Activated naive CD8-positive, alpha-beta T cell (primary cell): ENCODE measurements around the gene CXorf49.
"Not testable (repeated sequence)": the region's sequence is repeated elsewhere in the genome, so short reads cannot be mapped to it uniquely, and the experiment has no call there.

ENCODE experiments used
- H3K27ac Mint-ChIP-seq: one replicate; pipeline ENCODE4 v1.8.0; 2021; ENCODE audit warnings: mixed read lengths
- H3K27me3 Mint-ChIP-seq: one replicate; pipeline ENCODE4 v1.8.0; 2021; ENCODE audit warnings: mixed read lengths
- H3K36me3 Mint-ChIP-seq: one replicate; pipeline ENCODE4 v1.8.0; 2021; ENCODE audit warnings: mixed read lengths
- H3K4me1 Mint-ChIP-seq: one replicate; pipeline ENCODE4 v1.8.0; 2021; ENCODE audit warnings: low read depth, mixed read lengths
- H3K4me3 Mint-ChIP-seq: one replicate; pipeline ENCODE4 v1.8.0; 2021; ENCODE audit warnings: mild to moderate bottlenecking, mixed read lengths
- H3K9me3 Mint-ChIP-seq: one replicate; pipeline ENCODE4 v1.8.0; 2021; ENCODE audit warnings: low read depth, mixed read lengths

CXorf49 gene

DNA sequence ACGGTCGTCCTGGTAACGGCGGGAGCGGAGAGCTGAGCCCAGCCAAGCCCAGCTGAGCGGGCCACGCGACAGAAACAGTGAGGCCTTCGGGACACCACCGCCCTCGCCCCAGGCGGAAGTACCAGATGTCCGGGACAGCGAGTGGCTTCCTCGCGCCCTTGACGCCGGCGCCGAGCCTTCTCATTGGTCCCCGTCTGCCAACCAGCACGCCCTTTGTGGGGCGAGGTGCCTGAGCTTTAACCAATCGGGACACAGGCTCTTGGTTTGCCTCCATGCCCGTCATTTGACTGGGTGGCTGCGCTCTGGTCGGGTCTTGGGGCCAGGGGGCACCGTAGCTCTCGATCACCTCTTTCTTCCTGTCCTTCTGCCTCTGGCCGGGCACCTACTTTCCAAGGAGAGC, at the start of gene CXorf49:
CXorf49 (minus strand) TSS at position 101 of the 400 bp plus-strand sequence. CDS start 134 bp downstream, outside the sequence.
- H3K9me3 Mint-ChIP-seq, H3K27ac Mint-ChIP-seq, H3K4me1 Mint-ChIP-seq, H3K27me3 Mint-ChIP-seq, H3K36me3 Mint-ChIP-seq, H3K4me3 Mint-ChIP-seq: not testable (repeated sequence)

DNA sequence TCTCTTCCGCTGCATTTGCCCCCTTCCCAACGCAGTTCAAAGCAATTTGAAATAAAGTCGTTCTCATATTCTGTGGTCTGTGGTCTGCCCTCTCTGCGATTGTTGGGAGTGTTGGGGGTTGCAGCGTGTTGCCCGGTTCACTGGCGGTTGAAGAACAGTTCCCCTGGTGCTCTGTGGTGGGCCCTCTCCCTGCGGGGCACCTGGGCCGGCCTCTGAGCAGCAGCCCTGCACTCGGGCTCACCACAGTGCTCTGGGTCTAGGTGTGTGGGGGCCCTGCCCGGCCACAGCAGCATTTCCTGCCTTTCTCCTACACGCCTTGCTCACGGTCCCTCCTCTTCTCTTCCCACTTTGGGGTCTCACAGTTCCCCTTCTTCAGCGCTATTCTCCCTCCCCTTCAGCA, 49.0 kb upstream of the CXorf49 start:
- not testable (repeated sequence) for H3K36me3 Mint-ChIP-seq, H3K4me3 Mint-ChIP-seq, H3K4me1 Mint-ChIP-seq, H3K9me3 Mint-ChIP-seq, H3K27ac Mint-ChIP-seq, H3K27me3 Mint-ChIP-seq

DNA sequence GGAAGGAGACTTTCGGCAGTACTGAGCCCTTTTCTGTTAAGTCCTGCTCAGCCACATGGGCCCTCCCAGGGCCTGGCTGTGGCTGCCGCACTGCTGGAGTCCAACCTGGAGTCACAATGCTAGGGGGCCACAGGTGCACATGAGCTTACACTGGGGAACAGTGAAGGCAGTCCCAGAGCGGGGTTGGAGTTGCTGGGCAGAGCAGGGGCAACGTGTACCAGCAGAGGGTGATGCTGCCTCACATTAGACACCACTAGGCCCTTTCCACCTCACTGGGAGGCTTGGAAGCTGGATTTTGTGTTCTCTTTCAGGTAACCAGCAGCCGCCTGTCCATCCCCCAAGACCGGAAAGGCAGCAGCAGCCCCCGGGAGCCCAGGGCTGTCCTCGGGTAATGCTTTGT, 47.5 kb upstream of the CXorf49 start:
- not testable (repeated sequence) for H3K4me1 Mint-ChIP-seq, H3K36me3 Mint-ChIP-seq, H3K9me3 Mint-ChIP-seq, H3K4me3 Mint-ChIP-seq, H3K27me3 Mint-ChIP-seq, H3K27ac Mint-ChIP-seq

DNA sequence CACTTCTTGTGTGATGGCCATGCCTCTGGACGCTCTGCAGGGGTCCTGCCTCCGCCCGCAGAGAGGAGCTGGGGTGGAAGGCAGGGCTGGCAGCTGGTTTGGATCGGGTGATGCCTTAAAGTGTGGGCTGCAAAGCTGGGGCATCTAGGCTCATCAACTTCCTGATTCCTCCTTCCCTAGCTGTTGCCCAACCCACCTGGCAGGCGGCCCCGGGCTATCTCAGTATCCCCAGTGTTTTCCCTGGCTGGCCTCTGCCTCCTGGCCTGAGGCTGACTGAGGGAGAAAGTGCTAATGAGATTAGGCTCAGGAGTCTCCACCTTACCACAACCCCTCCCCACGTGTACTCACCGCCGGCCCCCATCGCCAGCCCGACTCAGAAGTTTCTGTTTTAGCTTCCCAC, 46.7 kb upstream of the CXorf49 start:
- not testable (repeated sequence) for H3K4me3 Mint-ChIP-seq, H3K9me3 Mint-ChIP-seq, H3K4me1 Mint-ChIP-seq, H3K27me3 Mint-ChIP-seq, H3K36me3 Mint-ChIP-seq, H3K27ac Mint-ChIP-seq

DNA sequence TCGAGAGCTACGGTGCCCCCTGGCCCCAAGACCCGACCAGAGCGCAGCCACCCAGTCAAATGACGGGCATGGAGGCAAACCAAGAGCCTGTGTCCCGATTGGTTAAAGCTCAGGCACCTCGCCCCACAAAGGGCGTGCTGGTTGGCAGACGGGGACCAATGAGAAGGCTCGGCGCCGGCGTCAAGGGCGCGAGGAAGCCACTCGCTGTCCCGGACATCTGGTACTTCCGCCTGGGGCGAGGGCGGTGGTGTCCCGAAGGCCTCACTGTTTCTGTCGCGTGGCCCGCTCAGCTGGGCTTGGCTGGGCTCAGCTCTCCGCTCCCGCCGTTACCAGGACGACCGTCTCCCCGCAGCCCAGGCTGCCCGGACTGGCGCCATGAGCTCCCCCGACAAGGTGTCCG, 45.0 kb upstream of the CXorf49 start, which contains the start of gene CXorf49B:
CXorf49B (plus strand) TSS at position 301 of the 400 bp plus-strand sequence; CDS start at position 376, 75 bp downstream.
- H3K4me3 Mint-ChIP-seq, H3K27ac Mint-ChIP-seq, H3K9me3 Mint-ChIP-seq: not testable (repeated sequence)

DNA sequence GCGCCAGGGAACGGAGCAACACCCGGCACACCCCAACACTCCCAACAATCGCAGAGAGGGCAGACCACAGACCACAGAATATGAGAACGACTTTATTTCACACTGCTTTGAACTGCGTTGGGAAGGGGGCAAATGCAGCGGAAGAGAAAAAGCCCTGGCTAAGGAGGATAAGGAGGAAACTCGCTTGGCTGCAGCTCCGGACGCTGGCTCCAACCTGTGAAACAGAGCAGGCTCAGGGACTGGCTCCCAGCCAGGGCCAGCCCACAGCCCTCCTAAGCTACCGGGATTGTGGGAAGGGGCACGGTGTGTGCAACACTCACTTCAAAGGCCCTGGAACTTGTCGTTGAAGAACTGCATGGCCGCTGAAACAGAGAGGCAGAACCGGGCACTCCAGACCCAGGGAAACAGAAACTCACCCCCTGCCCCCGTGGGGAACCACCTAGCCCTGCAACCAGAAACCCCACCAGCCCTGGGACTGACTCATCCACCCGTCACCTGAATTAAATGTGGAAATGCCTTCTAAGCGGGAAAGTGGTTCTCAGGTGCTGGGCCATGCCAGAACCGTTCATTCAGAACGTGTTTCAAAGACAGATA, 42.7 kb upstream of the CXorf49 start:
- H3K27ac Mint-ChIP-seq, H3K4me1 Mint-ChIP-seq, H3K9me3 Mint-ChIP-seq, H3K36me3 Mint-ChIP-seq, H3K27me3 Mint-ChIP-seq, H3K4me3 Mint-ChIP-seq: not testable (repeated sequence)

More for the DNA sequence above, 45.0 kb upstream of the CXorf49 start, which contains the start of gene CXorf49B:
- H3K4me1 Mint-ChIP-seq, H3K27me3 Mint-ChIP-seq, H3K36me3 Mint-ChIP-seq: not testable (repeated sequence)

DNA sequence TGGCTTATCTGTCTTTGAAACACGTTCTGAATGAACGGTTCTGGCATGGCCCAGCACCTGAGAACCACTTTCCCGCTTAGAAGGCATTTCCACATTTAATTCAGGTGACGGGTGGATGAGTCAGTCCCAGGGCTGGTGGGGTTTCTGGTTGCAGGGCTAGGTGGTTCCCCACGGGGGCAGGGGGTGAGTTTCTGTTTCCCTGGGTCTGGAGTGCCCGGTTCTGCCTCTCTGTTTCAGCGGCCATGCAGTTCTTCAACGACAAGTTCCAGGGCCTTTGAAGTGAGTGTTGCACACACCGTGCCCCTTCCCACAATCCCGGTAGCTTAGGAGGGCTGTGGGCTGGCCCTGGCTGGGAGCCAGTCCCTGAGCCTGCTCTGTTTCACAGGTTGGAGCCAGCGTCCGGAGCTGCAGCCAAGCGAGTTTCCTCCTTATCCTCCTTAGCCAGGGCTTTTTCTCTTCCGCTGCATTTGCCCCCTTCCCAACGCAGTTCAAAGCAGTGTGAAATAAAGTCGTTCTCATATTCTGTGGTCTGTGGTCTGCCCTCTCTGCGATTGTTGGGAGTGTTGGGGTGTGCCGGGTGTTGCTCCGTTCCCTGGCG, 2.3 kb upstream of the CXorf49 start:
- H3K27ac Mint-ChIP-seq, H3K36me3 Mint-ChIP-seq, H3K4me1 Mint-ChIP-seq, H3K9me3 Mint-ChIP-seq, H3K4me3 Mint-ChIP-seq, H3K27me3 Mint-ChIP-seq: not testable (repeated sequence)

DNA sequence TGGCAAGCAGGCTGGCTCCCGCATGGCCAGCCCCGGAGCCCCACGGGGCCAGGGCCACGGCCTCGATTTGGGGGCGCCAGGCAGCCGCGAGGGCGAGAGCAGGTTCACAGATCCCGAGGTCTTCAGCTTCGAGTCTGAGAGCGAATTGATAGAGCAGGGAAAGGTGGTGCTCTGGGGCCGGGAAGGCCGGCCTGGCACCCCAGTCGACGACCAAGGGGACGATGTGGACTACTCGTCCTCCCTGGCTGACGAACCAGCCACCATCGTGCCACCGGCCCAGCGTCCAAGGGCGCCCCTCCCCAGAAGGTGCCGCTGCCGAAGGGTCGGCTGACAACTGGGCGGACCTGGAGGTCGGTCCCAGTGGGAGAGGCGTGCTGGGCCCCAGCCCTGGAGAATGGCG, 1.1 kb upstream of the CXorf49 start:
- H3K4me1 Mint-ChIP-seq, H3K27me3 Mint-ChIP-seq, H3K4me3 Mint-ChIP-seq: not testable (repeated sequence)

DNA sequence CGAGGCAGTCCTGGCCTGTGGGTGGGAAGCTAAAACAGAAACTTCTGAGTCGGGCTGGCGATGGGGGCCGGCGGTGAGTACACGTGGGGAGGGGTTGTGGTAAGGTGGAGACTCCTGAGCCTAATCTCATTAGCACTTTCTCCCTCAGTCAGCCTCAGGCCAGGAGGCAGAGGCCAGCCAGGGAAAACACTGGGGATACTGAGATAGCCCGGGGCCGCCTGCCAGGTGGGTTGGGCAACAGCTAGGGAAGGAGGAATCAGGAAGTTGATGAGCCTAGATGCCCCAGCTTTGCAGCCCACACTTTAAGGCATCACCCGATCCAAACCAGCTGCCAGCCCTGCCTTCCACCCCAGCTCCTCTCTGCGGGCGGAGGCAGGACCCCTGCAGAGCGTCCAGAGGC, 1.8 kb downstream of the CXorf49 start:
- not testable (repeated sequence) for H3K9me3 Mint-ChIP-seq, H3K27ac Mint-ChIP-seq, H3K27me3 Mint-ChIP-seq, H3K4me3 Mint-ChIP-seq, H3K36me3 Mint-ChIP-seq, H3K4me1 Mint-ChIP-seq

More for the DNA sequence above, 1.1 kb upstream of the CXorf49 start:
- H3K9me3 Mint-ChIP-seq, H3K27ac Mint-ChIP-seq, H3K36me3 Mint-ChIP-seq: not testable (repeated sequence)

DNA sequence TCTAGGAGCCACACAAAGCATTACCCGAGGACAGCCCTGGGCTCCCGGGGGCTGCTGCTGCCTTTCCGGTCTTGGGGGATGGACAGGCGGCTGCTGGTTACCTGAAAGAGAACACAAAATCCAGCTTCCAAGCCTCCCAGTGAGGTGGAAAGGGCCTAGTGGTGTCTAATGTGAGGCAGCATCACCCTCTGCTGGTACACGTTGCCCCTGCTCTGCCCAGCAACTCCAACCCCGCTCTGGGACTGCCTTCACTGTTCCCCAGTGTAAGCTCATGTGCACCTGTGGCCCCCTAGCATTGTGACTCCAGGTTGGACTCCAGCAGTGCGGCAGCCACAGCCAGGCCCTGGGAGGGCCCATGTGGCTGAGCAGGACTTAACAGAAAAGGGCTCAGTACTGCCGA, 2.5 kb downstream of the CXorf49 start:
- H3K4me1 Mint-ChIP-seq, H3K9me3 Mint-ChIP-seq, H3K27me3 Mint-ChIP-seq, H3K36me3 Mint-ChIP-seq, H3K4me3 Mint-ChIP-seq, H3K27ac Mint-ChIP-seq: not testable (repeated sequence)

DNA sequence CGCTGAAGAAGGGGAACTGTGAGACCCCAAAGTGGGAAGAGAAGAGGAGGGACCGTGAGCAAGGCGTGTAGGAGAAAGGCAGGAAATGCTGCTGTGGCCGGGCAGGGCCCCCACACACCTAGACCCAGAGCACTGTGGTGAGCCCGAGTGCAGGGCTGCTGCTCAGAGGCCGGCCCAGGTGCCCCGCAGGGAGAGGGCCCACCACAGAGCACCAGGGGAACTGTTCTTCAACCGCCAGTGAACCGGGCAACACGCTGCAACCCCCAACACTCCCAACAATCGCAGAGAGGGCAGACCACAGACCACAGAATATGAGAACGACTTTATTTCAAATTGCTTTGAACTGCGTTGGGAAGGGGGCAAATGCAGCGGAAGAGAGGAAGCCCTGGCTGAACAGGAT, 4.0 kb downstream of the CXorf49 start:
- H3K9me3 Mint-ChIP-seq, H3K27me3 Mint-ChIP-seq, H3K36me3 Mint-ChIP-seq, H3K4me1 Mint-ChIP-seq, H3K27ac Mint-ChIP-seq, H3K4me3 Mint-ChIP-seq: not testable (repeated sequence)

DNA sequence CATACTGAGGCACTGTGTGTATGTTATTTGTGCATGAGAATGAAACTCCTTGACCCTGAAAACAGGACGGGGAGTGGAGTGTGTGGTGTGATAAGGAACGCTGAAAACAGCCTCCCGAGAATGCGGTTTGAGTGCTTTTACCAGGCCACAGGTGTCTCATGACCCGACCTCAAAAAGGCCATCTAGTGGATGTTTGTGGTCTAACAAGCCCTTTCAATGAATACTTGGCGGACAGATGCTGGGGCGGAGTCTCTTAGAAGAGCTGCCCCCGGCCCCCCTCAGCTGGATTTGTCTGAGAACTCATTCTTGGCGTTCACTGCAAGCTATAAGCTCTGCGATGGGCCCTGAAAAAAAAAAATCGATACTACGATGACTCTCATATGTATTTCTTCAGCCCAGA, 15.2 kb downstream of the CXorf49 start:
- H3K27me3 Mint-ChIP-seq, H3K4me1 Mint-ChIP-seq, H3K36me3 Mint-ChIP-seq, H3K9me3 Mint-ChIP-seq, H3K27ac Mint-ChIP-seq, H3K4me3 Mint-ChIP-seq: not testable (repeated sequence)

DNA sequence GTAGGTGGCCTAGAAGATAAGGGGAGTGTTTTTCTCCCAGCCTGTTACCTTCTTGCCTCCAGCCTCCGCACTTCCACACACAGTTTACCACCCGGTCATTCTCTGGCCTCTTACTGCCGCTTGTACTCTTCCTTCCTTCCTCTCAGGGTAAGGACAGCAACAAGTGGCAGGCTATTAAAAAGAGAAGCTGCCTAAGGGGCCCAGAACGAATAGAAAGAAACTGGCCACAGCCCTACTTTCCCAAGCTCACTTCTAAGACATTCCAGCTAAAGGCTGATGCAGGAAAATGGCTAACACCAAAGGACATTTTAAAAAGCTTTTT, 19.1 kb downstream of the CXorf49 start:
- H3K36me3 Mint-ChIP-seq, H3K27ac Mint-ChIP-seq, H3K4me3 Mint-ChIP-seq, H3K9me3 Mint-ChIP-seq, H3K27me3 Mint-ChIP-seq, H3K4me1 Mint-ChIP-seq: not testable (repeated sequence)

DNA sequence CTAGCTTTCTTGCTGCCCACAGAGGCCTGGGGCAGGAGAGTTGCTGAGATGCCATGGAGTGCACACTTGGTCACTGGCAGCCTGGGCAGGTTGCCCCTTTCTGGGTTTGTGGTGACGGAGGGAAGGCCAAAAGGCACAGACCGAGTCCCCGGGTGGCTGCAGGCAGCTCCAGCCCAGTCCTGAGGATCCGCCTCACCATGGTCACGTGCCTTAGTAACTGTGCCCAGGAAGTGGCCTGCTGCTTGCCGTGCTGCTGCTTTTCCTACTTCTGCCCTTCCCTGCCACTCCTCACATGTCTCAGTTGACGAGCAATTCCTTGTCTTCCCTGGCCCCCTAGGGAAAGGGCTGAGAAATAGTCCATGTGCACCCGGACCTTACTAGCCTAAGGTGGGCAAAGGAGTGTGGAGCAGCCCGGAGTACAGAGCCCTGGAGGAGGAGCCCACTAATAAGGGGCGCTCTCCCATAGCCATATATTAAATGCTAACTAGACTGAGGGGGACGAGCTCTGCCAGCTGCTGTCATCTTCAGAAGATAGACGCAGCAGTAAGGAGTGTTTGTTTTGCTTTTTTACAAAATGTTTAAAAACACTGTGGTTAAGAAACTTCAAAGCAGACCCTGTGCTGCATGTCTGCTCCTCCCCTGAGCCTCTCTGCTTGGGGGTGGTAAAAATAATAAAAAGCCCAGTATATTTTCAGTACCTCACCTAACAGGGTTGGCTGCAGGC, 19.6 kb downstream of the CXorf49 start:
- not testable (repeated sequence) for H3K4me1 Mint-ChIP-seq, H3K9me3 Mint-ChIP-seq, H3K27me3 Mint-ChIP-seq, H3K36me3 Mint-ChIP-seq, H3K27ac Mint-ChIP-seq, H3K4me3 Mint-ChIP-seq

DNA sequence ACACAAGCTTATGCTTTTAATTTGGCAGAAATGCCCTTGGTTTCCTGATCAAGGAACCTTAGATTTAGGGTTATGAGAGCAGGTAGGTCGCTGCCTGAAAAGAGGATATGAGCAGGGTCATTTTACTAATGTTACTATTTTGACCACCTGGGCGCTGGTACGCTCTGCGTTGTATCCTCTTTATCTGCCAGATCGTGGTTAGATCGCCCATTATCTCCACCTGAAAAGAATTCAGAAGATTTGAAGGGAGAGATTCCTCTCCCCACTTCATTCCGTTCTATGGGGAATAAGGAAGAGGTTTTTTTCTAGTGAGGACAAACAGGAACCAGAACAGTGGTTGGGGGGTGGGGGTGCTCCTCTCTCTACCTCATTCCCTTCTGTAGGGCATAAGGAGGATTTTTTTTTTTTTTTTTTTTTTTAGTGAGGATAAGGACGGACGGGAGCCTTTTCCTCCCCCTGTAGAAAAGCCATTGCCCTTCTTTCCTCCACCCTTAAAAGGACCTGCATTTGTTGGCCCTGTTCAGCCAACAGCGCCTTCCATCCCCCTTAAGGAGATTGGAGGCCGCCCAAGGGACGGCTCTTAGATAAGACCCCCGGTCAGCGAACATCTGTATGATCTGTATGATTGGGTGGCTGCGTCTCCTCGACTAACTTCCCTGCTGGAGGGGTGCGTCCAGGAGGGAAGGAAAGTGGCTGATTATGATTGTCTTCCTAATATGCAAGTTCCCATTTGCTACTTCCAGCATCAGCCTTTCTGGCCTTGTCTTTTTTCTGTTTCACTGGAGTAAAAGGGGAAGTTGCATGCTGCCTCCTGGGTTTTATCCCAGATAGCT, 20.4 kb downstream of the CXorf49 start:
- not testable (repeated sequence) for H3K4me3 Mint-ChIP-seq, H3K27me3 Mint-ChIP-seq, H3K9me3 Mint-ChIP-seq, H3K27ac Mint-ChIP-seq, H3K36me3 Mint-ChIP-seq, H3K4me1 Mint-ChIP-seq
